HG03521 (cell line): ENCODE measurements around the gene STAT6.

Experiments used
- ATAC-seq: cut with Tn5 transposase; IDR thresholded peaks from one replicate; pipeline ENCODE4 v1.9.1; 2021; ENCODE audit warnings: mild to moderate bottlenecking, moderate library complexity; ENCODE audit not compliant: unreplicated experiment

The STAT6 gene

DNA sequence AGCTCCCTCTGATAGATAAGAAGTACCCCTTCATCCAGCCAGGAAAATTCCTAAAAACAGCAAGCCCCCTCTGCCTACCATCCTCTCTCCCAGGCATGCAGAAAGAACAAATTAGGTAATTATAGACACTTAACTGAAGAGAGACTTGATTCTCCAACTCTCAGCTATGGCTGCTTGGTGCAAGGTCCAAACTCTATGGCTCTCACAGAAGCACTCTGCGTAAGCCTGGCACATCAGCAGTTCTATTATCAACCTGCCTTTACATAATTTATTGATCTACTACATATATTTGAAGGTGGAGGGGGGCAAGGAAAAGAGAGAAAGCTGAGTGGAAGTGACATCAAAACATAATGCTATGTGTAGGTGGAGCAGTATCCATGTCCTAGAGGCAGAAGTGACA lies 60.2 kb downstream of the STAT6 start:
- ATAC-seq: no peak

DNA sequence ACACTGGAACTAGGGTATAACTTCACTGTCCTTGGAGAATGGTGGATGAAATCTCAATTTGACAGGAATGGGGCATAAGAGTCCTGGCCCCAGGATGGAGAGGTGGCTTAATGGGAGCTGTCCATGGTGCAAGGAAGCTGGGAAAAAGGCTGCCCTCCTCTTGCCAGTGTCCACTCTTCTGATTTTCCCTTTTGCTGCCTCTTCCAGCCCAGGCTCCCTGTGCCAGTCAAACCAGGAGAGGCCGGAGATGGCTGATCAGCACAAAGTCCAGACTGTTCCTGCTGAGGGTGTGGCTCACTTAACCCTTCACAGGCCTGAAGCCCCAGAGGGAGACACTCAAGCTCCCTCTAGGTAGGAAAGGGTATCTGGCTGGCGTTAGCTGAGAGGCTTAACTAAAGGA lies 61.3 kb downstream of the STAT6 start, which contains the start of gene MYO1A:
TSS of gene MYO1A (minus strand) at position 240 of the 400 bp plus-strand sequence. CDS start 1,806 bp downstream, outside the sequence.
- ATAC-seq: no peak

DNA sequence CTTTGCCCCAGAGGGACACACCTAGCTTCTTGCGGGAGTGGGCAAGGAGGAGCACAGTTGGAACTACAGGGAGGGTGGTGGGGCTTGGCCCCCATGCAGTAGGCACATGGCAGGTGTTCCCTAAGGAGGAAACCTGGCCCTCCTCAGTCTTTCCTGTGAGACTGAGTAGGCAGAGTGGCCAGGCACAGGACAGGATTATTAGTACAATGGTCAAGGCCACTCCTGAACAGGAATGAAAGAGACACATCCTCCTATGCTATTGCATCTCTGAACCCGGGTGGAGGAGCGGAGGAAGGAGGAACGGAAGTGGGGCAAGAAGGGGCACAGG lies 62.1 kb downstream of the STAT6 start:
- ATAC-seq: no peak

DNA sequence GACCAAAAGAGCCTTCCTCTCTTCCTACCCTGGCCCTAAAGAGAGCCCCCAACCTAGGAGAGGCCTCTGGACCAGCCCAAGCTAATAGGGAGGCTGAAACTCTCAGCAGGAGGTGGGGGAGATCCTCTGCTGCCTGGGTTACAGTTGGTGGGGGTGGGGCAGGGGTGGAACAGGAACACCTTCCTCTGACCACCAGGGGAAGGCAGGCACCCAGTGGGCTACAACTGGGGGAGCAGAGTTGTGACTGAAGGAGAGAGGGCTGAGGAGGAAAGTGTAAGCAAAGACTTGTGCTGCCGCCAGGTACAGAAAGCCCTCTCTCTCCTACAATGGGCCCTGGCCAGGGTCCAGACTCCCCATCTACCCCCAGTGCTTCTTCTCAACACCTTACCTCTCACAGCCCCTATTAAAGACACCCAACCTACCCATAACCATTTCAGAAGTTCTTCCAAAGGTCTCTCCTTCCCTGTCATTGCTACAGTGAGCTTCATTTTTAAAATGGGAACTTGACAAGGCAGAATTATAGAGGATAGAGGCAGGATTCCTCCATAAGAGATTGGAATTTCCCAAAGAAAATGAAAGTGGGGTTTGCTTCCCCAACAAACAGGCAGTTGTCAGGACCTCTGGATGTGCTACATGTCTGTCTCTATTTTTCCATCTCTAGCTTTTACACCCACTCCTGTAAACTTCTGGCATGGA lies 62.6 kb downstream of the STAT6 start:
- no peak for ATAC-seq

DNA sequence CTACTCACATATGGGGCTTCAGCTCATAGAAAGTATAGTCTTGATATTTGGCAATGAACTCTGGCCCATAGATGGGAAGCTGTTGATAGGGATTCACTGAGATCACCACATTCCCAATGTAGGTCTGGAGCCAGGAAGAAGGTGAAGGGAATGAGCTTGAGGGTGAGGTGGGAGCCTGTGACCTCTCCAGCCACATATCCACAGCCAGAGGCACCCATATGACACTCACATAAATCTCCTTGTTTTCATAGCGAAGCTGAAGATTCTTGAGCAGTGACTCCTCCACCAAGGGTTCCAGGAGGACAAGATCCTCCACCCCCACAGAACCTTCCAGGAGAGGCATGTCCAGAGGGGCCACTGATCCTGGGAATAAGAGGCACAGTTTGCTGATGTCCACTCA lies 63.2 kb downstream of the STAT6 start:
- no peak for ATAC-seq

DNA sequence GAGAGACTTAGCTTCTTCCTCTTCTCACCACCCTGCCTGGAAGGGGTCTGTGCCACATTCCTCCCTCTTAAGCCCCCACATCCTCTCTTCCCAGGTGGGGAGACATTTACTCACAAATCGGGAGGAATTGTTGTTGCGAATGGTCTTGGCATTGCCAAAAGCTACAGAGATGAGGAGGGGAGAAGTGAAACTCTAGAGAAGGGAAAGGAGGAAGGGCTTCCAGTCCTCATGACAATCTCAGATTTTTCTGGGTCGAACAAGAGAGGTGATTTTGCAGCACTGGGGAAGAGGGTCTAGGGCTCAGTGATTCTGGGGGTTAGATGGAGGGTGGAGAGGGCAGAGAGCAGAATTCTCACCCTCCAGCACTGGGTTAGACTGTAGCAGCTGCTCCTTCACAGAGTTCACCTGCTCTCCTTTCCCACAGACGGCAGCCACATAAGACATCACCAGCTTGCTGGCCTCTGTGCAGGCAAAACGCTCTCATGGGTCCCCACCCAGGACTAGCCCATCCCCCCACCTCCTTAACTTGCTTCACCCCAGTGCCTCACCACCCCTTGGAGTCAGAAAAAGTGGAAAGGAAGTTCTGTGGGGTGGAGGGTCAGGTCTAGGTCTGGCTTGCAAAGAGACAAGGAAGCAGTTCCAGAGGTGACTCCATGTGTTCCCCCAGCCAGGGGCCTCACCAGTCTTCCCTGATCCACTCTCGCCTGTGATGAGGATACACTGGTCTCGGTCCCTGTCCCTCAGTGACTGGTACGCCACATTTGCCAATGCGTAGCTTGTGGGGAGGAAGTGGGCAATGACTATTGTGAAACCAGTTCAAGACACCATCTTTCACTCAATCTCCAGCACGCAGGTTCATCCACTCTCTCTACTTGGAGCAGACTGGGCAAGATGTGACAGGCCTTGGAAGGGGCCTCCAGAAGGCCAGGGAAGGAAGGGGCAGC lies 63.9 kb downstream of the STAT6 start:
- no peak for ATAC-seq

DNA sequence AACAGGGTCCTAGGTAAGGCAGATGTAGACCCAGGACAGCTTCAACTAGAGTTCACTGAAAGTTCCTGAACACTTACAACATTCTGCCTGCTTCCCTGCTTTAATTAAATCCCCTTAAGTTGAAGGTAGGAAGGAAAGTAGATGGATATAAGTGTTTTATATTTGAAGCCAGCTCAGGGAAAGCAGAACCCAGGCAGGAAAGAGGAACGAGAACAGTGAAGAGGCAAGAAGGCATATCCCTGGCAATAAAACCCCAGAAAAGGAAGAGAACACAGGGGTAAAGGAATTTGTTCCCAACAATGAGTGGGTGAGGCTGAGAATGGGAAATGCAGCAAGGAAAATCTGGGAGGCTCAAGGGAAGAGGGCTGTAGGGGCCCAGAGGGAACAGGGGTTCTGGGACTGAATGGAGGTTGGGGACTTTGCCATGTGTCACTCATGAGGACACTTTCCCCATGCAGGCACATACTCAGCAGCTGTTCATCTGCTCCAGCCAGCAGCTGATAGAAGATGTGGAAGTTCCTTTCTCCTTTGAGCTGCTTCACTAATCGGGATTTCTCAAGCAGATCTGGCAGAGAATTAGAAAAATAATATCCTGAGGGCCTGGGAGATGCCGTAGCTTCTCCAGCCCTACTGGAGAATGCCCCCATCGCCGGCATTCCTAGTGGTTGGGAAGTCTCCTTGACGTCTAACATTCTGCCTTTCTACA lies 64.9 kb downstream of the STAT6 start:
- no peak for ATAC-seq
